HepG2 (cell line): ENCODE measurements around the gene MAP3K5. TPM values are rescaled to one million over a fixed set of nuclear protein-coding genes. Genes with fewer than 3 reads are reported as not detected.

Source experiments
- ATAC-seq: fragments of 200-7000 bp; cut with Tn5 transposase; 3 replicates; pipeline ENCODE4 v1.9.1; 2020; ENCODE audit warnings: mild to moderate bottlenecking, moderate library complexity
- BruUV-seq: library from RNA; stranded (reverse); fragments of 400-500 nt; replicated peaks from 2 replicates; lab custom pipeline; 2021; lab: Mats Ljungman, UMichigan
- CTCF ChIA-PET: fragments of 300-600 bp; formaldehyde crosslinking; extraction: SDS; loops from one replicate; lab custom pipeline; 2021; ENCODE audit warnings: low total read pairs, inconsistent platforms, low intra/inter-chr PET ratio; lab: Yijun Ruan, JAX
- POLR2A ChIA-PET: fragments of 350-600 bp; sonication (Branson Sonifier 250); formaldehyde crosslinking; loops from one replicate; lab custom pipeline; 2020; ENCODE audit warnings: antibody characterized with exemption, inconsistent platforms; lab: Yijun Ruan, JAX
- DNase-seq: peaks from one replicate; pipeline ENCODE4 v3.0.0-alpha.2; 2015; ENCODE audit warnings: low spot score
- FAIRE-seq: peaks from 3 replicates; lab custom pipeline; 2011; peaks lifted over from hg19 to GRCh38; lab: Jason Lieb, UNC
- H2AFZ ChIP-seq: one replicate; pipeline ENCODE4 v1.6.1; 2011; ENCODE audit warnings: low read length, inconsistent platforms
- H3K27ac ChIP-seq: fragments of 300-600 bp; 3 replicates; pipeline ENCODE4 v1.8.0; 2011; ENCODE audit warnings: mixed run types, mild to moderate bottlenecking, mixed read lengths, low read length, inconsistent platforms; ENCODE audit not compliant: insufficient read depth; ENCODE audit errors: extremely low read length
- H3K27me3 ChIP-seq, 2 experiments: fragments of 200-600 bp in 1 of 2; 2 replicates in 1 of 2; 3 replicates in 1 of 2; pipeline versions ENCODE4 v1.6.0 to v1.8.0; 2011; ENCODE audit warnings: low read length in 2 of 2, mild to moderate bottlenecking in 2 of 2, moderate library complexity in 2 of 2, inconsistent platforms in 1 of 2; ENCODE audit not compliant: insufficient read depth in 2 of 2, control insufficient read depth in 1 of 2
- H3K36me3 ChIP-seq, 2 experiments: fragments of 200-600 bp in 1 of 2; replicated peaks in 1 of 2; 2 replicates in 1 of 2; 3 replicates in 1 of 2; pipeline versions ENCODE4 v1.5.1 to v1.8.0; 2011; ENCODE audit warnings: low read length in 2 of 2, inconsistent platforms in 1 of 2; ENCODE audit not compliant: insufficient read depth in 2 of 2, control insufficient read depth in 1 of 2
- H3K4me1 ChIP-seq: 2 replicates; pipeline ENCODE4 v1.5.1; 2012; ENCODE audit warnings: low read length, inconsistent platforms; ENCODE audit not compliant: insufficient read depth
- H3K4me2 ChIP-seq: 2 replicates; pipeline ENCODE4 v1.6.0; 2011; ENCODE audit warnings: low read depth, low read length, inconsistent platforms
- H3K4me3 ChIP-seq, 3 experiments: fragments of 200-600 bp in 1 of 3; sonication (generic), shearing (Covaris generic) in 1 of 3; replicated peaks in 1 of 3; 2 replicates each; pipeline ENCODE4 v1.5.1; 2011 to 2016; ENCODE audit warnings: low read length in 3 of 3, inconsistent platforms in 2 of 3, low read depth in 2 of 3, mild to moderate bottlenecking in 2 of 3, control low read depth in 1 of 3, mixed read lengths in 1 of 3; ENCODE audit not compliant: insufficient read depth in 1 of 3
- H3K79me2 ChIP-seq: one replicate; pipeline ENCODE4 v1.6.1; 2011; ENCODE audit warnings: low read length, inconsistent platforms; ENCODE audit not compliant: insufficient read depth
- H3K9ac ChIP-seq: 2 replicates; pipeline ENCODE4 v1.6.0; 2011; ENCODE audit warnings: mild to moderate bottlenecking, low read depth, low read length, inconsistent platforms; ENCODE audit not compliant: insufficient read depth
- H3K9me3 ChIP-seq: 2 replicates; pipeline ENCODE4 v1.5.1; 2012; ENCODE audit warnings: mild to moderate bottlenecking, low read length
- H4K20me1 ChIP-seq: 2 replicates; pipeline ENCODE4 v1.6.0; 2011; ENCODE audit warnings: inconsistent platforms, mild to moderate bottlenecking, low read length, moderate library complexity; ENCODE audit not compliant: insufficient read depth
- FOXO1 ChIP-seq: sonication (generic); formaldehyde crosslinking; IDR thresholded peaks from 2 replicates; pipeline ENCODE4 v1.4.0; 2020; ENCODE audit warnings: missing genetic modification reagents
- TEAD3 ChIP-seq: optimal IDR thresholded peaks from 2 replicates; pipeline ENCODE3; 2016; ENCODE audit warnings: borderline replicate concordance
- ZBTB37 ChIP-seq: sonication (generic); formaldehyde crosslinking; IDR thresholded peaks from 2 replicates; pipeline ENCODE4 v1.4.0; 2020; ENCODE audit warnings: mild to moderate bottlenecking, missing genetic modification reagents
- ZBTB42 ChIP-seq: sonication (generic); formaldehyde crosslinking; IDR thresholded peaks from 2 replicates; pipeline ENCODE4 v1.5.0; 2020; ENCODE audit warnings: mild to moderate bottlenecking, missing genetic modification reagents
- ZNF263 ChIP-seq: sonication (generic); formaldehyde crosslinking; IDR thresholded peaks from 2 replicates; pipeline ENCODE4 v1.4.0; 2020; ENCODE audit warnings: missing genetic modification reagents
- WGBS: methylation state at CpG from one replicate; pipeline ENCODE4 v1.1.6; 2017; ENCODE audit warnings: low lambda C conversion rate; 5-methylcytosine and 5-hydroxymethylcytosine counted together
- in situ Hi-C: cut with HindIII; loops from 2 replicates; pipeline ENCODE4 v1.10.0; 2017; ENCODE audit warnings: low pct_unique_long_range_greater_than_20kb; ENCODE audit not compliant: extremely low pct_ligation_motif_present
- intact Hi-C: fragments of 100-400 bp; cut with micrococcal nuclease; formaldehyde crosslinking; loops from one replicate; pipeline ENCODE4 v1.10.0; 2022; ENCODE audit not compliant: unreplicated experiment
- polyA plus RNA-seq, 8 experiments: library from polyadenylated mRNA; depleted of rRNA in 3 of 8; stranded (reverse) in 7 of 8; unstranded in 1 of 8; fragments of >200 nt; fragmentation: Illumina TruSeq in 4 of 8; extraction: Trizol in 4 of 8; gene quantifications; 2 replicates each; pipeline versions ENCODE4 v1.2.1 to v1.2.3, GENCODE V29; 2011 to 2016; ENCODE audit warnings: low read depth in 4 of 8, missing spikeins in 1 of 8, mixed read lengths in 1 of 8; ENCODE audit not compliant: insufficient read depth in 1 of 8
- total RNA-seq, 5 experiments: library from RNA; depleted of rRNA; stranded (reverse); fragments of >200 nt; fragmentation: Illumina TruSeq; extraction: Trizol; gene quantifications; 2 replicates each; pipeline ENCODE4 v1.2.3, GENCODE V29; 2016; ENCODE audit warnings: low read depth in 1 of 5
- TF ChIP-seq, protein P1 (sequence below): sonication (generic); formaldehyde crosslinking; IDR thresholded peaks from 2 replicates; pipeline ENCODE4 v1.5.0; 2020; ENCODE audit warnings: missing genetic modification reagents
- TF ChIP-seq, protein P2 (sequence below): sonication (generic); formaldehyde crosslinking; IDR thresholded peaks from 2 replicates; pipeline ENCODE4 v1.4.0; 2020; ENCODE audit warnings: low read depth, mild to moderate bottlenecking, missing genetic modification reagents
- TF ChIP-seq, protein P3 (sequence below): sonication (generic); formaldehyde crosslinking; IDR thresholded peaks from 2 replicates; pipeline ENCODE4 v1.4.0; 2020; ENCODE audit warnings: missing genetic modification reagents, borderline replicate concordance

MAP3K5 gene
- total and polyA plus RNA-seq, 2 of the 13 experiments (the other 11 are each of a cell fraction or from before 2014, with no cell fraction given) = not detected

DNA sequence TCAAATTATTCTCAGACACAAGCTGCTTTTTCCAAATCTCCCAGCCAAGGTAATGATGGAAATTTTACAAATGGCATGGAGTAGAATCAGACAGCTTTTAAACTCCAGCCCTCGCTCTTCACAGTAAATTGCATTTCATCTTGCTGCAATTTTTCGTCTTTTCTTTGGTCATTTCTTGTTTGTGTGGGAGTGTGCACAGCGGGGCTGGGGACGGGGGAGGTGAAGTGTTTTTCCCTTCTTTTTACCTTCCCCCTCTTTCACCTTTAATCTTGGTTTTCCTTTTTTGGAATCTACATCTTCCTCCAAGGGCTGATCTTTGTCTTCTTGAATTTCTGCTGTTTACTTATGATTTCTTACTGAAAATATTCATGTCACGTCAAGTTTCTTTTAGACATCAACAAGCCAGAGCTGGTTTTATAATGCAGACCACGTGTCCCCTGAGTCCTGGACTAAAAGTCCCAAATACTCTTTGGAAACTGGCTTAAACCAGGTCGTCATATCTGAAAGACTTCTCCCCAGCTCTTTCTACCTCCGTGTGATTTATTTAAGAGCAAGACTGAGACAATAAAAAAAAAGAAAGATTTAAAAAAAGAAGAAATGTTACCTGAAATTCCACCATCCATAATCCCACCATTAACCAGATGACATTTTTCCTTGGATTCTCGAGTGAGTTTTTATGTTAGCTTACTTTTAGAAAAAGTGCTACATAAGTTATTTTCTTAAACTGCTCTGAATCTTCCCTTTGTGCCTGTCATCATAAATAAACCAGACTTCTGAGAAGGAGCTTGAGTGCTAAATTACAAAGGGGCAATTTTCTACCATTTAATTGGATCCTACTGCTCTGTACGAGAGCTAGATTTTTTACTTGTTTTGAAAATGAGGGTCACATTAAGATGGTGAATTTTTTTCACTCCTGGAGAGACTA is 52.0 kb downstream of the MAP3K5 start:
- Histone ChIP-seq H3K27ac (no peak overlapping the region), H3K79me2 (no peaks in the 10 kb centered on the region), H3K9ac (no peak overlapping the region), H3K4me1 (no peaks in the 10 kb centered on the region), H3K27me3 (no peaks in the 10 kb centered on the region), H2AFZ (no peak overlapping the region), H3K4me2 (no peak overlapping the region), H3K9me3 (no peaks in the 10 kb centered on the region)
- BruUV-seq = no TSS peak
- ChIA-PET CTCF (no interaction called here), POLR2A (no interaction called here)
- DNase-seq = no peak
- in situ Hi-C loops (no loop called here), intact Hi-C loops (no loop called here)
- TF ChIP-seq FOXO1 = no peak
- no peak for TF ChIP-seq ZNF263 (CRISPR knock-in tag)
- TF ChIP-seq ZBTB42 (CRISPR knock-in tag) = no peak
- TF ChIP-seq, all 625 proteins: peak for 0
- Histone ChIP-seq H3K36me3 (no peaks in the 10 kb centered on the region), H4K20me1 (no peaks in the 10 kb centered on the region), H3K4me3 (no peak overlapping the region)
- ATAC-seq = no peak
- no peak for FAIRE-seq
- WGBS = 13% methylated on average over 10 of the region's 10 CpGs

DNA sequence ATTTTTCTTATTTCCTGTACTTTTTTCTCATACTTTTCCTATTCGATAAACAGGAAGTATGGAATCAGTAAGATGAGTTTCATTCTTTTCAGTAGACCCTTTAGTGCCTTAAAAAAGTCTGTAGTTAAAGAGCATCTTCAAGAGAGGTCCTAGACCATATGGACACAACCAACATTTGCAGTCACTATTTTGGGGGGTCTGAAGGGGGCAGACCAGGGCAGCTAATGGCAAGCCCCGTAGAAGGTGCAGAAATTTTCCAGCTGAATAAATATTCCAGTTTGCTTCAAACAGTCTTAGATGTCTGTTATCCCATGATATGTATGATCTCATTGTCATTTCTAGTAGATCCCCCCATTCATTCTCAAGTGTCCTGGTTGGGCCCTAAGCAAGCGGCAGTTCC is 52.8 kb downstream of the MAP3K5 start:
- Histone ChIP-seq H3K36me3 (no peaks in the 10 kb centered on the region), H3K79me2 (no peaks in the 10 kb centered on the region), H3K9me3 (no peaks in the 10 kb centered on the region), H3K9ac (no peak overlapping the region), H4K20me1 (no peaks in the 10 kb centered on the region), H3K4me1 (no peaks in the 10 kb centered on the region), H3K27me3 (no peaks in the 10 kb centered on the region), H2AFZ (no peak overlapping the region), H3K4me3 (no peak overlapping the region), H3K4me2 (no peak overlapping the region), H3K27ac (no peak overlapping the region)
- in situ Hi-C loops = no loop called here
- intact Hi-C loops = no loop called here
- WGBS = 8% methylated on average over 3 of the region's 3 CpGs
- no TSS peak for BruUV-seq
- DNase-seq (no peak), ATAC-seq (no peak), FAIRE-seq (no peak)
- ChIA-PET CTCF (no interaction called here), POLR2A (no interaction called here)
- TF ChIP-seq, protein P1, sequence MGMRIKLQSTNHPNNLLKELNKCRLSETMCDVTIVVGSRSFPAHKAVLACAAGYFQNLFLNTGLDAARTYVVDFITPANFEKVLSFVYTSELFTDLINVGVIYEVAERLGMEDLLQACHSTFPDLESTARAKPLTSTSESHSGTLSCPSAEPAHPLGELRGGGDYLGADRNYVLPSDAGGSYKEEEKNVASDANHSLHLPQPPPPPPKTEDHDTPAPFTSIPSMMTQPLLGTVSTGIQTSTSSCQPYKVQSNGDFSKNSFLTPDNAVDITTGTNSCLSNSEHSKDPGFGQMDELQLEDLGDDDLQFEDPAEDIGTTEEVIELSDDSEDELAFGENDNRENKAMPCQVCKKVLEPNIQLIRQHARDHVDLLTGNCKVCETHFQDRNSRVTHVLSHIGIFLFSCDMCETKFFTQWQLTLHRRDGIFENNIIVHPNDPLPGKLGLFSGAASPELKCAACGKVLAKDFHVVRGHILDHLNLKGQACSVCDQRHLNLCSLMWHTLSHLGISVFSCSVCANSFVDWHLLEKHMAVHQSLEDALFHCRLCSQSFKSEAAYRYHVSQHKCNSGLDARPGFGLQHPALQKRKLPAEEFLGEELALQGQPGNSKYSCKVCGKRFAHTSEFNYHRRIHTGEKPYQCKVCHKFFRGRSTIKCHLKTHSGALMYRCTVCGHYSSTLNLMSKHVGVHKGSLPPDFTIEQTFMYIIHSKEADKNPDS (CRISPR knock-in tag) = no peak
- TF ChIP-seq ZBTB37 (no peak), TEAD3 (CRISPR knock-in tag) (no peak)
- TF ChIP-seq, protein P2, sequence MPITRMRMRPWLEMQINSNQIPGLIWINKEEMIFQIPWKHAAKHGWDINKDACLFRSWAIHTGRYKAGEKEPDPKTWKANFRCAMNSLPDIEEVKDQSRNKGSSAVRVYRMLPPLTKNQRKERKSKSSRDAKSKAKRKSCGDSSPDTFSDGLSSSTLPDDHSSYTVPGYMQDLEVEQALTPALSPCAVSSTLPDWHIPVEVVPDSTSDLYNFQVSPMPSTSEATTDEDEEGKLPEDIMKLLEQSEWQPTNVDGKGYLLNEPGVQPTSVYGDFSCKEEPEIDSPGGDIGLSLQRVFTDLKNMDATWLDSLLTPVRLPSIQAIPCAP = no peak
- TF ChIP-seq, protein P3, sequence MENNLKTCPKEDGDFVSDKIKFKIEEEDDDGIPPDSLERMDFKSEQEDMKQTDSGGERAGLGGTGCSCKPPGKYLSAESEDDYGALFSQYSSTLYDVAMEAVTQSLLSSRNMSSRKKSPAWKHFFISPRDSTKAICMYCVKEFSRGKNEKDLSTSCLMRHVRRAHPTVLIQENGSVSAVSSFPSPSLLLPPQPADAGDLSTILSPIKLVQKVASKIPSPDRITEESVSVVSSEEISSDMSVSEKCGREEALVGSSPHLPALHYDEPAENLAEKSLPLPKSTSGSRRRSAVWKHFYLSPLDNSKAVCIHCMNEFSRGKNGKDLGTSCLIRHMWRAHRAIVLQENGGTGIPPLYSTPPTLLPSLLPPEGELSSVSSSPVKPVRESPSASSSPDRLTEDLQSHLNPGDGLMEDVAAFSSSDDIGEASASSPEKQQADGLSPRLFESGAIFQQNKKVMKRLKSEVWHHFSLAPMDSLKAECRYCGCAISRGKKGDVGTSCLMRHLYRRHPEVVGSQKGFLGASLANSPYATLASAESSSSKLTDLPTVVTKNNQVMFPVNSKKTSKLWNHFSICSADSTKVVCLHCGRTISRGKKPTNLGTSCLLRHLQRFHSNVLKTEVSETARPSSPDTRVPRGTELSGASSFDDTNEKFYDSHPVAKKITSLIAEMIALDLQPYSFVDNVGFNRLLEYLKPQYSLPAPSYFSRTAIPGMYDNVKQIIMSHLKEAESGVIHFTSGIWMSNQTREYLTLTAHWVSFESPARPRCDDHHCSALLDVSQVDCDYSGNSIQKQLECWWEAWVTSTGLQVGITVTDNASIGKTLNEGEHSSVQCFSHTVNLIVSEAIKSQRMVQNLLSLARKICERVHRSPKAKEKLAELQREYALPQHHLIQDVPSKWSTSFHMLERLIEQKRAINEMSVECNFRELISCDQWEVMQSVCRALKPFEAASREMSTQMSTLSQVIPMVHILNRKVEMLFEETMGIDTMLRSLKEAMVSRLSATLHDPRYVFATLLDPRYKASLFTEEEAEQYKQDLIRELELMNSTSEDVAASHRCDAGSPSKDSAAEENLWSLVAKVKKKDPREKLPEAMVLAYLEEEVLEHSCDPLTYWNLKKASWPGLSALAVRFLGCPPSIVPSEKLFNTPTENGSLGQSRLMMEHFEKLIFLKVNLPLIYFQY (CRISPR knock-in tag) = no peak
